Transverse colon (tissue), 4 donors: ENCODE measurements around the gene ROBO1. TPM values are rescaled to one million over a fixed set of nuclear protein-coding genes. Genes with fewer than 3 reads are reported as not detected.

Source experiments
- DNase-seq: peaks from one replicate; pipeline ENCODE4 v3.0.0-alpha.2; 2019
- H3K27ac ChIP-seq, 4 donors: fragments of 200-600 bp; sonication (generic); 2 replicates each; pipeline ENCODE4 v1.5.1; 2016 to 2018; ENCODE audit warnings: inconsistent platforms in 4 of 4
- H3K27me3 ChIP-seq: fragments of 200-600 bp; sonication (generic); 2 replicates; pipeline ENCODE4 v1.5.1; 2017; ENCODE audit warnings: inconsistent platforms
- H3K36me3 ChIP-seq, 4 donors: fragments of 200-600 bp; sonication (generic); 2 replicates each; pipeline ENCODE4 v1.5.1; 2017 to 2019; ENCODE audit warnings: inconsistent platforms in 4 of 4
- H3K4me1 ChIP-seq, 4 donors: fragments of 200-600 bp; sonication (generic); 2 replicates each; pipeline ENCODE4 v1.5.1; 2017 to 2020; ENCODE audit warnings: inconsistent platforms in 4 of 4
- H3K4me3 ChIP-seq, 4 donors: fragments of 200-600 bp; sonication (generic); 1 replicate in 1 of 4; 2 replicates in 3 of 4; pipeline versions ENCODE4 v1.5.1 to v1.6.1; 2017 to 2019; ENCODE audit warnings: inconsistent platforms in 4 of 4
- H3K9me3 ChIP-seq, 2 donors: fragments of 200-600 bp; sonication (generic); 2 replicates each; pipeline ENCODE4 v1.5.1; 2017 to 2019; ENCODE audit warnings: inconsistent platforms in 2 of 2
- EP300 ChIP-seq: sonication (generic); formaldehyde crosslinking; IDR thresholded peaks from one replicate; pipeline ENCODE4 v1.6.1; 2017; ENCODE audit warnings: antibody characterized with exemption, low read depth
- POLR2A ChIP-seq: fragments of 450-650 bp; IDR thresholded peaks from one replicate; pipeline ENCODE4 v1.6.1; 2016; ENCODE audit warnings: antibody characterized with exemption, mild to moderate bottlenecking, moderate library complexity
- POLR2AphosphoS5 ChIP-seq, 3 donors: sonication (generic); formaldehyde crosslinking; IDR thresholded peaks; one replicate each; pipeline ENCODE4 v1.6.1; 2016; ENCODE audit warnings: antibody characterized with exemption in 3 of 3
- WGBS, 2 donors: methylation state at CpG; one replicate each; pipeline ENCODE4 v1.1.5; 2018; ENCODE audit warnings: low coverage in 1 of 2; 5-methylcytosine and 5-hydroxymethylcytosine counted together
- in situ Hi-C, 4 donors: fragments of 200-750 bp; cut with MboI; loops; one replicate each; pipeline versions ENCODE4 v1.15.0 to v1.15.1; 2017; ENCODE audit warnings: low sequenced_read_pairs in 3 of 4, low pct_ligation_motif_present in 1 of 4, low pct_unique_long_range_greater_than_20kb in 1 of 4
- intact Hi-C: fragments of 100-400 bp; cut with DNase I; formaldehyde crosslinking; loops from one replicate; pipeline ENCODE4 v1.15.1; 2023; ENCODE audit warnings: low total_unique reads
- total RNA-seq, 4 donors: library from RNA; depleted of rRNA; stranded (reverse); fragments of >200 nt; gene quantifications; one replicate each; pipeline ENCODE4 v1.1.0, GENCODE V29; 2016
- TF ChIP-seq, protein P1 (sequence below), 5 experiments: fragments of 200-600 bp in 3 of 5; fragments of 450-650 bp in 2 of 5; sonication (generic) in 3 of 5; IDR thresholded peaks; 1 replicate in 2 of 5; 2 replicates in 3 of 5; pipeline ENCODE4 v1.5.1; 2016 to 2017; ENCODE audit warnings: antibody characterized with exemption in 5 of 5, inconsistent platforms in 3 of 5, mild to moderate bottlenecking in 2 of 5, moderate library complexity in 1 of 5

ROBO1 gene
- total RNA-seq, 4 donors from 2014 or later: 7.6 to 68.7 (median 9.1) TPM

DNA sequence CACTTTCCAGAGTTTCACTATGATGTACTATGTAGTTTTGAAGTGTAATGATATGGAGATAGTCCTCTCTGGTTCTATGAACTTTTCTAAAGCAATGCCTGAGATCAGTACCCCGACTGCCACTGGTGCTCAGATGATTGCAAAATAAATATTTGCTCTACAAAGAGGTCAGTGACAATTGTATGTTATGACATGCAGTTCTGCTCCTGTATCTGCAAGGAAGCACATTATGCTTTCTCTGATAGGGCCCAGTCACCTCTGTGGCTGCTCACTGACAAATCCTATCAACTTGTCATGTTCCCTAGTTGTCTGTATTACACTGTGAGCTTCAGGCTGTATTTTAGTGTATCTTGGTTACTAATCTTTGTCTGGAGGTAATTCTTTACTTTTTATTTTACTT lies 362.6 kb downstream of the ROBO1 start:
- DNase-seq: no peak
- no peak overlapping the region for H3K4me3 ChIP-seq
- H3K27ac ChIP-seq: no peak overlapping the region
- H3K36me3 ChIP-seq: no peaks in the 10 kb centered on the region
- intact Hi-C loops: no loop called here
- in situ Hi-C loops: no loop called here
- WGBS, 2 donors: 0 to 31% methylated on average over 1 of the region's 1 CpG
- no peaks in the 10 kb centered on the region for H3K4me1 ChIP-seq
- no peak for TF ChIP-seq POLR2A
- TF ChIP-seq, protein P1, sequence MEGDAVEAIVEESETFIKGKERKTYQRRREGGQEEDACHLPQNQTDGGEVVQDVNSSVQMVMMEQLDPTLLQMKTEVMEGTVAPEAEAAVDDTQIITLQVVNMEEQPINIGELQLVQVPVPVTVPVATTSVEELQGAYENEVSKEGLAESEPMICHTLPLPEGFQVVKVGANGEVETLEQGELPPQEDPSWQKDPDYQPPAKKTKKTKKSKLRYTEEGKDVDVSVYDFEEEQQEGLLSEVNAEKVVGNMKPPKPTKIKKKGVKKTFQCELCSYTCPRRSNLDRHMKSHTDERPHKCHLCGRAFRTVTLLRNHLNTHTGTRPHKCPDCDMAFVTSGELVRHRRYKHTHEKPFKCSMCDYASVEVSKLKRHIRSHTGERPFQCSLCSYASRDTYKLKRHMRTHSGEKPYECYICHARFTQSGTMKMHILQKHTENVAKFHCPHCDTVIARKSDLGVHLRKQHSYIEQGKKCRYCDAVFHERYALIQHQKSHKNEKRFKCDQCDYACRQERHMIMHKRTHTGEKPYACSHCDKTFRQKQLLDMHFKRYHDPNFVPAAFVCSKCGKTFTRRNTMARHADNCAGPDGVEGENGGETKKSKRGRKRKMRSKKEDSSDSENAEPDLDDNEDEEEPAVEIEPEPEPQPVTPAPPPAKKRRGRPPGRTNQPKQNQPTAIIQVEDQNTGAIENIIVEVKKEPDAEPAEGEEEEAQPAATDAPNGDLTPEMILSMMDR (IDR thresholded peaks at IDR 0.05): no peak
- TF ChIP-seq POLR2AphosphoS5 (IDR thresholded peaks at IDR 0.05): no peak
- TF ChIP-seq EP300: no peak
- H3K9me3 ChIP-seq: no peaks in the 10 kb centered on the region
- H3K27me3 ChIP-seq: no peaks in the 10 kb centered on the region

DNA sequence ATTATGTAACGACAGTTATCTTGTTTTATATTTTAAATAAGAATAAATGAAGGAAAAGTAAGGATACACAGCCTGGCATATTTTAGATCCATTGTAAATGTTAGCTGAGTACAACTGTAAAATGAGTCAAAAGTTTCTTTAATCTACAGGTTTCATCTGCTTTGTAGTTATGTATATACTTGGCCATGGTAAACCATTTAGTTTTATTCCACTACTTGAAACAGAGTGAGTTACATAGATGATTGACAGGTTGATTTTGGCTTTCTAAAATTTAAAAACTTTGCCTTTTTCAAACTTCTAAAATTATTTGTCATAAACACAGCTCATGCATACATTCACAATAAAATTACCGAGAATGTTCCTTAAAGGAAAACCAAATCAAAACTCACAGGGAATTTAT lies 371.2 kb downstream of the ROBO1 start:
- intact Hi-C loops (no loop called here), in situ Hi-C loops (no loop called here)
- Histone ChIP-seq H3K4me3 (no peak overlapping the region), H3K27me3 (no peaks in the 10 kb centered on the region), H3K27ac (no peak overlapping the region), H3K9me3 (no peaks in the 10 kb centered on the region), H3K4me1 (no peaks in the 10 kb centered on the region), H3K36me3 (no peaks in the 10 kb centered on the region)
- WGBS, 2 donors: 72 to 73% methylated on average over 2 of the region's 2 CpGs
- no peak for TF ChIP-seq EP300
- TF ChIP-seq, protein P1 (IDR thresholded peaks at IDR 0.05): no peak
- no peak for TF ChIP-seq POLR2A
- no peak for TF ChIP-seq POLR2AphosphoS5 (IDR thresholded peaks at IDR 0.05)
- no peak for DNase-seq

DNA sequence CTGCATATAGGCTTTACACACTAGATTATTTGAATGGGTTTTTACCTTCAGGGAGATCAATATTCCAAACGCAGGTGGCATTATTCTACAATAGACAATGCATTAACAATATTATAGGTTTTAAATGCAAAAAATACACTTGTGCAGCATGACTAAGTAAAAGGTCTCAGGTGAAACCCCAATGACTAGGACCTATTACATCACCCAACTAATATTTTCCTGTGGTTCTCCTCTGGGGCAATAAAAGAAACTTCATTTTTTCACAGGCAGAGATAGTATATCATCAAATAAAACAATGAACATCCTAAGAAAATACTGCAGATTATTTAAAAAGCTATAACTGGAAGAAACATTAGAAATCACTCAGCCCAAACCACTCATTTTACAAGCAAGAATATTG lies 375.3 kb downstream of the ROBO1 start:
- no peaks in the 10 kb centered on the region for H3K9me3 ChIP-seq
- H3K27me3 ChIP-seq: no peaks in the 10 kb centered on the region
- 90 to 100% methylated on average over 1 of the region's 1 CpG for WGBS, 2 donors
- H3K36me3 ChIP-seq: no peaks in the 10 kb centered on the region
- no peak for DNase-seq
- H3K27ac ChIP-seq: no peak overlapping the region
- no peaks in the 10 kb centered on the region for H3K4me1 ChIP-seq
- intact Hi-C loops (no loop called here), in situ Hi-C loops (no loop called here)
- no peak for TF ChIP-seq POLR2AphosphoS5 (IDR thresholded peaks at IDR 0.05)
- no peak for TF ChIP-seq POLR2A
- TF ChIP-seq, protein P1 (IDR thresholded peaks at IDR 0.05): no peak
- TF ChIP-seq EP300: no peak
- no peak overlapping the region for H3K4me3 ChIP-seq

DNA sequence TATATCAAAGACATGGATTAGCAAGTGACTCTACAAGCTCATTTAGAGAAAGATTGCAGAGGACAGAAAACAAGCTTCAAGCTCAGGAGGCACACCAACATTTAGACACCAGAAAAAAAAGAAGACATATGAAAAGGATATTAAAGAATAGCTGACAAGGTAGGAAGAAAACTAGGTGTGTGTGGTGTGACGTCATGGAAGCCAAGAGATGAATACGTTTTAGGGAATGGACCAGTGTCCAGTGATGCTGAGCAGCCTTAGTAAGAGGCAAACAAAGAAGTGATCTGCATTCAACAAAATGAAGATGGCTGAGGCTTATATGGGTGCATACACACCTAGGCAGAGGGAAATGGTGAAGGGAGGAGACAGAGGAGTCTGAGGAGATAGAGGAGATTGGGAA lies 377.4 kb downstream of the ROBO1 start:
- Histone ChIP-seq H3K4me3 (no peak overlapping the region), H3K27ac (no peak overlapping the region), H3K27me3 (no peaks in the 10 kb centered on the region), H3K4me1 (no peaks in the 10 kb centered on the region), H3K36me3 (no peaks in the 10 kb centered on the region), H3K9me3 (no peaks in the 10 kb centered on the region)
- TF ChIP-seq, protein P1 (IDR thresholded peaks at IDR 0.05): no peak
- 70% methylated on average over 2 of the region's 2 CpGs; no CpG with 5 or more reads in 1 of the 2 donors for WGBS, 2 donors
- in situ Hi-C loops (no loop called here), intact Hi-C loops (no loop called here)
- no peak for DNase-seq
